T-helper 22 cell (primary cell): ENCODE results near the gene GRIK4.

Experiments used
- DNase-seq: peaks from one replicate; pipeline ENCODE4 v3.0.0-alpha.2; 2020; ENCODE audit warnings: low read depth

The GRIK4 gene

DNA sequence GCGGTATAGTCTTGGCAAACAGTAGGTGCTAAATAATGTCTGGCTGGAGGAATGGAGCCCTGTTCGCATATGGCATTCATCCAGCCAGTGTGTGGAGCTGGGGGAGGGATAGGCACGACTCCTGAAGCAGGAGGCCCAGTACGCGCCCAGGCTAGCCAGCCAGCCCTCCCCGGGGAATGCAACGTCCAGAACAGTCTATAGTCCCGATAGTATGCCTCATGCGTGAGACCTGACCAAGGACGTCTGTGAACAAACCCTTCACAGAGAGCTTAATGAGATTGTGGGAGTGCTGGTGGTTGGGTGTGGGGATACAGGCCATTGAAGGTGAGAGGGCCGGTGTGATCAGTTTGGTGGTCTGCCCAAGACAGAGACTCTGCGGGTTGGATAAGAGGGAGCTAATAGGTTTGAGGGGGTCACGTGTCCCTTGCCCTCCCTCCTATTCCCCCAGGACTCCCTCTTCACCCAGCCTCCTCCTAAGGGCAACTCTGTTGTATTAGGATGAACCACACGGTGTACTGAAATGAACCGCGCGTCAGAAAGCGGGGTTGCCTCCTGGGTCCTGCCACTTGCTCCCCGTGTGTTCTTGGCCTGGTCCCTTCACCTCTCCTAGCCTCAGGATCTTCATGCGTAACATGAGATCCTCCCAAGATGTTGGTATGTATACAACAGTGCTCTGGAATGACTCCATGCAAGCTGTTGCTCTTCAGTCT, 987 bp upstream of the GRIK4 start:
- DNase-seq = no peak

- no peak for DNase-seq
Measured at GRCh38 chr11:120511820-120512738, 531 bp downstream of the GRIK4 start.

- DNase-seq = no peak
Measured at GRCh38 chr11:120512739-120513435, 1.3 kb downstream of the GRIK4 start.

DNA sequence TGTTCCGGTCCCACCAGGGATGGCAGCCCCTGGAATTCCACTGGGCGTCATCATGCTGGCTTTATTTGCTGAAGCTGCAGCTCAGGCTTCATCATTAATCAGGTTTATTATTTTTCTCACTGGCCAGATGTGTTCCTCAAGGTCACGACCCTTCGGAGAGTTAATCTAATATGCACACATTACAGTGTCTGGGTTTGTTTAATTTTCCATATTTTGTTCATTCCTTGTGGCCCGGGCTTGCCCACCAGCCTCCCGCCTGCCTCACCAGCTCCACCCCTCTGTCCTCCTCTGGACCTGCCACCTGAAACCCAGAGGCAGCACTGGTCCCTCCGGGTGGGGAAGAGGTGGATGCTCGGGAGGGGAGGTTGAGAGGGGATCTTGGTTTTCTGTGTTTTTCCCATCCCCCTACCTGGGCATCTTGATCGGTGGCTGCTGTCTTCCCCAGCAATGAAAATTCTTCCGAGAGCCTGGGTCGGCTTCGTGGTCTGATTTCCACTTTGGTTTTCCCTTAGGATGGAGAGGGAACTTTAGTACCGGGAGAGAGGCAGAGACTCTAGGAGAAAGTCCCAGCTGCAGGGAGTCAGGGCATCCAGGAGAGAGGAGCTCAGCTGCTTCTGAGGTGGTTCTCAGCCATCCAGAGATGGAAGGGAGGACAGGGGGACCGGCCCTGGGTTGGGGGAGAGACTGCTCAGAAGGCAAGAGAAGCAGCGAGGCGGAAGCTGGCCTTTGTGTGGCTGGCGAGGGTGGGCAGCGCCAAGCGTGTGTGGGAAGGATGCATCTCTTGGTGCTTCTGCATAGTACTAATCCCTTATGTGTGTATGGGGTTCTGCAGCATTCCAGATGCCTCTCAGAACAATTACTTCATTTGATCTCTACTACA, 2.1 kb downstream of the GRIK4 start:
- DNase-seq = no peak

- DNase-seq = no peak
Measured at GRCh38 chr11:120514541-120515121, 3.1 kb downstream of the GRIK4 start.

- DNase-seq = no peak
Measured at GRCh38 chr11:120515186-120515723, 3.7 kb downstream of the GRIK4 start.

GRCh38 chr11:120516461-120517389, 5.2 kb downstream of the GRIK4 start:
- DNase-seq = no peak

DNA sequence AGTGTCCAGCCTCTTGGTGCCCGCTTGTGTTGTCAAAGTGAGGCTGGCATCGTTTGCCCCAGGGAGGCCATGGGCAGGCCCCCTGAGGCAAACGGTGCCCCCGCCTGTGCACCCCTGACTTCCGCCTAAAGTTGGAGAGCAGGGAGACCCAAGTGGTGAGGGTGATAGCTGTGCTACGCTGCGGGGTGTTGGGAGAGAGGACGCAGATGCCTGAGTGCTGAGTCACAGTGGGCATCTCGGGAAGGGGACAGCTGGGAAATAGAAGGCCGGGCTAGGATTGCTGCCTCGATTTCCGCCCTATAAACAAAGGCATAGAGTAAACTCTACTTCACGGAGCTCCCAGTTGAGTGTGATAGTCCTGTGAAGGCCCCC, 5.8 kb downstream of the GRIK4 start:
- no peak for DNase-seq

DNA sequence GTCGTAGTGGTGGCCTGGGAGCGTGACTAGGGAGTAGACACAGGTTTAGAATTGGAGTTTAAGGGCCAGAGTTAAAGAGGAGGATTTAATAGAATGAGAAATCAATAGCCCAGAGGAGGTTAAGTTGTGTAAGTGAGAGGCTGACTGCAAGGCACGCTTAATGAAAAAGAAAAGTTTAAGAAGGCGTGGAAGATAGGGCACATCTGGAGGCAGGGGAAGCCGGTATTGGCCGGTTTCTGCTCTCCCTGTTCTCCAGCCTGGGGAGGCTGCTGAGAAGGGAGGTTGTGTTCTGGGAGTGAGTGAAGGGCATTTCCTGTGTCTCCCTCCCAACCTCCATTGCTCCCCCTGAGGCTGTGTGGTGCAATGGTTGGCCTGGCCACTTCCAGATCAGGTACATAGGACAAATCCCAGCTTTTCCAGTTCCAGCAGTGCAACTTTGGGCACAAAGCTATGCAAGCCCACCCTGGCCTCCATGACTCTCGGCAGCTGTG, 6.3 kb downstream of the GRIK4 start:
- DNase-seq = no peak

DNA sequence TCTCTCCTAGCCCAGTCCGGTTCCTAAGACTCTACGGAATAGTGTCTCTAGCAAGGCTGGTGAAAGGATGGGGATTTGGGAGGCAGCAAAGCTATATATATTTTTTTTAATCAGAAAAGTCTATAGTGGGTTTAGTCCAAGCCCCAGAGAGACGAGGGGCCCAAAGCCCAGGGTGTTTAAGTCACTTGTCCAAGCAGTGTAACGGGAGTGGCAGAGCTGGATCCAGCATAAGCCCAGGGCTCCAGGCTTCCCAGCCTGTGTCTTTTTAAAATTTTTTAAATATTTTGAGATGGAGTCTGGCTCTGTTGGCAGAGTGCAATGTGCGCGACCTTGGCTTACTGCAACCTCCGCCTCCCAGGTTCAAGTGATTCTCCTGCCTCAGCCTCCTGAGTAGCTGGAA, 6.8 kb downstream of the GRIK4 start:
- DNase-seq = no peak

- DNase-seq = no peak
Measured at GRCh38 chr11:120519474-120519873, 7.9 kb downstream of the GRIK4 start.

DNA sequence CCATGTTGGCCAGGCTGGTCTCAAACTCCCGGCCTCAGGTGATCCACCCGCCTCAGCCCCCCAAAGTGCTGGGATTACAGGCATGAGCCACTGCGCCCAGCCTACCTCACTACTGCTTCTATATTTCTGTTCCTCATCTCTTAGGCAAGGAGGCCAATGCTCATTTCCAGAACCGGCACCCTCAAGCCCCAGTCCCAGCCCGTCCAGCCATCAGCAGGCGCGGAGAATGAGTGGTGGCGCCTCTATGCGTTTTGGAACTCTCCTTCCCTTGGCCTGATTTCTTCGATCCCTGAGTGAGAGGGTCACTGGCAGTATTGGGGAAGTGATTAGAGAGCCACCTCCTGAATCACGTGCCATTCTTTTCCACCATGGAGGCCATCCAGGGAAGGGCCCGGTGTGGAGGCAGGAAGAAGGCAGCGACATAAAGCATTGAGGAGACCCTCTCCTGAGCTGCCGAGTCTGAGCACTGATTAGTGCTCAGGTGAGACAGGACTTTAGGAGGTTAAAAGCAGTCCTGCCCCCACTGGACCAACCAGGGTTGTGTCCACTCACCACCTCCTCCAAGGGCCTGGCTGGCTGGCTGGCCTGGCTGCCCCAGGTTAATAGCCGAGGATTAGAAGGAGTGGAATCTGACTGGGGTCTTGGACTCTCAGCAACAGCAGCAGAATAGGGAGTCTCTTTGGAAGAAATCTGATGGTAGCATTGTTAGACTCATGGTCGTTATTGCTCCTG, 8.7 kb downstream of the GRIK4 start:
- no peak for DNase-seq

DNA sequence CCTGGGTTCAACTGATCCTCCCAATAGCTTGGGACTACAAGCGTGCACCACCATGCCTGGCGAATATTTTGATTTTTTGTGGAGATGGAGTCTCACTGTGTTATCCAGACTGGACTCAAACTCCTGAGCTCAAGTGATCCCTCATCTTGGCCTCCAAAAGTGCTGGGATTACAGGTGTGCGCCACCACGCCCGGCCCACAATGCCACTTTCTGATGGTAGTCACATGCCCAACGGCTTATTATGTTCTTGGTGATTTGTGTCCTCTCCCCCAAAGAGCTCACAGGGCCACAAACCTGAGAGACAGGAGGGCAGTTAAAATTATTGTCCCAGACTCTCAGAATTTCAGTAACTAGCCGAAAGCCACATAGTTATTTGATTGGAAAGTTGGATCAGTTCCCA, 9.6 kb downstream of the GRIK4 start:
- DNase-seq = no peak

DNA sequence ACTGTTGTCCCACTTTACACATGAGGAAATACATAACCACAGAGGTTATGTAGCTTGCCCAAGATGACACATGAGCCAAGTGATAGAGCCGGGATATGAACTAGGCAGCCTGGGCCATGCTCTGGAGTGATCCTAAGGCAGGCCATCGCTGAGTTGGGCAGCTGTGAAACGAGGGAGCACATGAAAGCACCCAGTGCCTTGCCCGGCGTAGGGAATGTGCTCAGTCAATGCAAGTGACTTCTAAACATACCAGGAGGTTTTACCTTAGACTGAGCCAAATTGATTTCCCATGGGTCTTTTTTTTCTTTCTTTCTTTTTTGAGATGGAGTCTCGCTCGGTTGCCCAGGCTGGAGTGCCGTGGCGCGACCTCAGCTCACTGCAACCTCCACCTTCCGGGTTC, 10.5 kb downstream of the GRIK4 start:
- DNase-seq = no peak

GRCh38 chr11:120522736-120523135, 11.2 kb downstream of the GRIK4 start:
- no peak for DNase-seq

DNA sequence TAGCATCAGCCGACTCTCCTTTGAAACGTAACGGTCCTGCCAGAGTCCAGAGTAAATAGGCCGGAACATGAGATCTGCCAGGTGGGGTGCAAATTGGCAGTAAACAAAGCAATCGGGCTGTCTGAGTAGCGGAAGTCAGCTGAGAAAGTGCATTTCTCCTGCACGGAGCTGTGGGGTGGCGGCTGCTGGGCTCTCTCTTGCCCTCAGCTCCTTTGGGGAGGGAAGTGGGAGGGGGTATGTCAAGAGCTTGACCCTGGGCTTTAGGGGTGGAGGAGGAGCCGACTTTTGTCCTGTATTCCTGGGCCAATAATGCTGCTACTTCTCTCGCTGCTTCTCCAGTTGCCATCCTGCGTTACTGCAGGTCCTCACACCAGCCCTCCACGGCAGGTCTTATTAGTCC, 11.6 kb downstream of the GRIK4 start:
- no peak for DNase-seq

GRCh38 chr11:120524536-120525085, 13.1 kb downstream of the GRIK4 start:
- DNase-seq = no peak

- no peak for DNase-seq
Measured at GRCh38 chr11:120525261-120526171, 14.0 kb downstream of the GRIK4 start.
